DOHH2 (cell line): ENCODE measurements around the gene CLCN4.

Experiments used
- H3F3A ChIP-seq: fragments of 200-600 bp; sonication (generic), shearing (Covaris generic); 2 replicates; pipeline ENCODE4 v1.6.0; 2016; ENCODE audit warnings: antibody characterized with exemption, mild to moderate bottlenecking; ENCODE audit not compliant: control insufficient read depth, insufficient read depth
- H3K27ac ChIP-seq: fragments of 200-600 bp; sonication (generic); 2 replicates; pipeline ENCODE4 v1.5.1; 2014; ENCODE audit warnings: low read depth, mild to moderate bottlenecking, low read length, moderate library complexity
- H3K27me3 ChIP-seq: fragments of 200-600 bp; sonication (generic); 2 replicates; pipeline ENCODE4 v1.6.1; 2014; ENCODE audit warnings: mild to moderate bottlenecking, low read length, mixed read lengths; ENCODE audit not compliant: control insufficient read depth
- H3K36me3 ChIP-seq: fragments of 200-600 bp; sonication (generic); 2 replicates; pipeline ENCODE4 v1.6.1; 2014; ENCODE audit warnings: mild to moderate bottlenecking, low read length, moderate library complexity, mixed read lengths; ENCODE audit not compliant: control insufficient read depth
- H3K4me1 ChIP-seq: fragments of 200-600 bp; sonication (generic); 2 replicates; pipeline ENCODE4 v1.6.1; 2014; ENCODE audit warnings: mild to moderate bottlenecking, low read length, mixed read lengths; ENCODE audit not compliant: control insufficient read depth
- H3K4me2 ChIP-seq: fragments of 200-600 bp; sonication (generic); 2 replicates; pipeline ENCODE4 v1.6.0; 2014; ENCODE audit warnings: mild to moderate bottlenecking, low read length, moderate library complexity
- H3K4me3 ChIP-seq: fragments of 200-600 bp; sonication (generic); 2 replicates; pipeline ENCODE4 v1.5.1; 2014; ENCODE audit warnings: mild to moderate bottlenecking, low read length, mixed read lengths
- H3K79me2 ChIP-seq: fragments of 200-600 bp; sonication (generic); 2 replicates; pipeline ENCODE4 v1.6.1; 2014; ENCODE audit warnings: mild to moderate bottlenecking, low read length, mixed read lengths; ENCODE audit not compliant: control insufficient read depth
- H3K9me2 ChIP-seq: fragments of 200-600 bp; sonication (generic); replicated peaks from 2 replicates; pipeline ENCODE4 v1.6.1; 2014; ENCODE audit warnings: mild to moderate bottlenecking, low read length, mixed read lengths; ENCODE audit not compliant: control insufficient read depth
- H3K9me3 ChIP-seq: fragments of 200-600 bp; sonication (generic); 2 replicates; pipeline ENCODE4 v1.6.1; 2014; ENCODE audit warnings: antibody characterized with exemption, low read length, mixed read lengths; ENCODE audit not compliant: control insufficient read depth, insufficient read depth
- H4K20me1 ChIP-seq: fragments of 200-600 bp; sonication (generic); 2 replicates; pipeline ENCODE4 v1.6.0; 2014; ENCODE audit warnings: low read depth, mild to moderate bottlenecking, antibody characterized with exemption, low read length, moderate library complexity; ENCODE audit not compliant: control insufficient read depth, insufficient read depth
- CTCF ChIP-seq: fragments of 200-600 bp; sonication (generic); IDR thresholded peaks from one replicate; pipeline ENCODE4 v1.5.1; 2014; ENCODE audit warnings: antibody characterized with exemption, mild to moderate bottlenecking, low read depth, low read length; ENCODE audit not compliant: poor library complexity, severe bottlenecking
- EZH2phosphoT487 ChIP-seq: fragments of 200-600 bp; sonication (generic); IDR thresholded peaks from 2 replicates; pipeline ENCODE4 v1.6.1; 2017; ENCODE audit warnings: borderline replicate concordance, mild to moderate bottlenecking, antibody characterized with exemption, low read length, moderate library complexity, mixed read lengths

CLCN4 gene

GRCh38 chrX:10208953-10209352 lies 52.2 kb downstream of the CLCN4 start:
- no peaks in the 10 kb centered on the region for H3K36me3 ChIP-seq
- H3F3A ChIP-seq = no peaks in the 10 kb centered on the region
- no peaks in the 10 kb centered on the region for H3K27me3 ChIP-seq
- H3K4me1 ChIP-seq = no peaks in the 10 kb centered on the region
- TF ChIP-seq EZH2phosphoT487 (no peak), CTCF (no peak)
- H3K4me2 ChIP-seq = no peak overlapping the region
- no peaks in the 10 kb centered on the region for H3K79me2 ChIP-seq
- no peak overlapping the region for H3K27ac ChIP-seq
- no peaks in the 10 kb centered on the region for H3K9me2 ChIP-seq
- no peak overlapping the region for H3K4me3 ChIP-seq
- no peaks in the 10 kb centered on the region for H3K9me3 ChIP-seq
- no peaks in the 10 kb centered on the region for H4K20me1 ChIP-seq

- H3K79me2 ChIP-seq = no peaks in the 10 kb centered on the region
- H3K9me2 ChIP-seq = no peaks in the 10 kb centered on the region
- H3K9me3 ChIP-seq = no peaks in the 10 kb centered on the region
These were observed 55.6 kb downstream of the CLCN4 start for GRCh38 chrX:10212395-10212794.

GRCh38 chrX:10213716-10214115 lies 56.9 kb downstream of the CLCN4 start:
- H3K79me2 ChIP-seq = no peaks in the 10 kb centered on the region
- H3K9me2 ChIP-seq = no peaks in the 10 kb centered on the region
- no peak overlapping the region for H3K4me3 ChIP-seq
- no peaks in the 10 kb centered on the region for H3K36me3 ChIP-seq
- no peaks in the 10 kb centered on the region for H3K4me1 ChIP-seq
- no peak overlapping the region for H3K27ac ChIP-seq
- no peaks in the 10 kb centered on the region for H3K27me3 ChIP-seq
- TF ChIP-seq EZH2phosphoT487 = no peak
- no peak for TF ChIP-seq CTCF
- H3K9me3 ChIP-seq = no peaks in the 10 kb centered on the region
- no peaks in the 10 kb centered on the region for H3F3A ChIP-seq
- H3K4me2 ChIP-seq = no peak overlapping the region
- no peaks in the 10 kb centered on the region for H4K20me1 ChIP-seq

More at GRCh38 chrX:10212395-10212794, 55.6 kb downstream of the CLCN4 start:
- TF ChIP-seq CTCF (no peak), EZH2phosphoT487 (no peak)
- no peak overlapping the region for H3K27ac ChIP-seq
- no peaks in the 10 kb centered on the region for H3K36me3 ChIP-seq
- H4K20me1 ChIP-seq = no peaks in the 10 kb centered on the region
- no peaks in the 10 kb centered on the region for H3K27me3 ChIP-seq
- H3K4me2 ChIP-seq = no peak overlapping the region
- H3F3A ChIP-seq = no peaks in the 10 kb centered on the region
- H3K4me1 ChIP-seq = no peaks in the 10 kb centered on the region
- no peak overlapping the region for H3K4me3 ChIP-seq

GRCh38 chrX:10216208-10216607 lies 59.4 kb downstream of the CLCN4 start:
- no peak for TF ChIP-seq EZH2phosphoT487
- TF ChIP-seq CTCF = no peak
- Histone ChIP-seq H3K79me2 (no peaks in the 10 kb centered on the region), H3F3A (no peaks in the 10 kb centered on the region), H3K9me3 (no peaks in the 10 kb centered on the region), H3K36me3 (no peaks in the 10 kb centered on the region), H3K27me3 (no peaks in the 10 kb centered on the region), H3K4me1 (no peaks in the 10 kb centered on the region), H4K20me1 (no peaks in the 10 kb centered on the region), H3K9me2 (no peaks in the 10 kb centered on the region), H3K27ac (no peak overlapping the region), H3K4me3 (no peak overlapping the region), H3K4me2 (no peak overlapping the region)
